A549 treated with AZD9567 at 1 μM for 4 hours (cell line): Measurements from ENCODE around the gene ASB14. TPM values are rescaled to one million over a fixed set of nuclear protein-coding genes. Genes with fewer than 3 reads are reported as not detected.

Experiments
- total RNA-seq: library from RNA; stranded (reverse); fragments of 200-300 nt; extraction: Qiagen RNA extraction; gene quantifications from 5 replicates; pipeline ENCODE4 v1.2.3, GENCODE V29; 2022; ENCODE audit not compliant: insufficient read depth

ASB14 gene
- not detected in 5 replicates for total RNA-seq

GRCh38 chr3:57292159-57292896, at the start of gene ASB14:
ASB14 (minus strand) TSS chr3:57292685; CDS start chr3:57292033, 652 bp downstream.

GRCh38 chr3:57227204-57227929, 65.1 kb downstream of the ASB14 start, which contains the start of gene APPL1:
APPL1 (plus strand) TSS chr3:57227729; CDS start chr3:57227884, 155 bp downstream.

Other genes with a start within 250 kb of the ASB14 start
- 0.18 to 0.34 TPM (median 0.27 TPM) in 4 of 5 replicates, not detected in the other for gene SPATA12, start 232.0 kb downstream of the ASB14 start, total RNA-seq
- gene IL17RD, start 127.3 kb downstream of the ASB14 start, total RNA-seq = 0.55 to 1.6 TPM (median 1.2 TPM) in 5 replicates
- gene HESX1, start 92.7 kb downstream of the ASB14 start, total RNA-seq = 0.15 to 0.52 TPM (median 0.35 TPM) in 4 of 5 replicates, not detected in the other
- gene APPL1, start 65.0 kb downstream of the ASB14 start, total RNA-seq = 12.8 to 19.3 TPM (median 19.0 TPM) in 5 replicates